B cell (primary cell): ENCODE results near the gene CDC42BPG. TPM values are rescaled to one million over a fixed set of nuclear protein-coding genes. Genes with fewer than 3 reads are reported as not detected.
A peak's percentile ranks its signal among the peaks of the same experiment; 100 is the strongest.

Source experiments
- ATAC-seq: fragments of 200-7000 bp; cut with Tn5 transposase; one replicate; pipeline ENCODE4 v1.10.0; 2021; ENCODE audit warnings: low read depth, mild to moderate bottlenecking, moderate number of reproducible peaks, moderate library complexity
- CTCF ChIA-PET: fragments of 350-600 bp; sonication (Branson Sonifier 250); formaldehyde crosslinking; loops from one replicate; lab custom pipeline; 2021; ENCODE audit warnings: antibody characterized with exemption, inconsistent platforms; lab: Charles Lee
- POLR2A ChIA-PET: fragments of 350-600 bp; sonication (Branson Sonifier 250); formaldehyde crosslinking; loops from one replicate; lab custom pipeline; 2021; ENCODE audit warnings: antibody characterized with exemption; lab: Charles Lee
- DNase-seq: peaks from one replicate; pipeline ENCODE4 v3.0.0; 2013
- H2AFZ ChIP-seq: 2 replicates; pipeline ENCODE4 v1.6.1; 2012; ENCODE audit warnings: mild to moderate bottlenecking, low read depth, low read length; ENCODE audit not compliant: insufficient read depth, poor library complexity, severe bottlenecking
- H3K27ac ChIP-seq, 2 donors: 1 replicate in 1 of 2; 2 replicates in 1 of 2; pipeline ENCODE4 v1.5.1; 2012 to 2013; ENCODE audit warnings: low read length in 2 of 2, mild to moderate bottlenecking in 2 of 2, moderate library complexity in 1 of 2
- H3K27me3 ChIP-seq, 4 experiments: fragments of 200-600 bp in 1 of 4; sonication (generic) in 1 of 4; replicated peaks in 1 of 4; 1 replicate in 2 of 4; 2 replicates in 2 of 4; pipeline versions ENCODE4 v1.6.1 to v1.7.0; 2013 to 2016; ENCODE audit warnings: low read length in 3 of 4, mild to moderate bottlenecking in 2 of 4, mixed read lengths in 1 of 4, moderate library complexity in 1 of 4; ENCODE audit not compliant: insufficient read depth in 4 of 4, control insufficient read depth in 3 of 4; ENCODE audit errors: control extremely low read depth in 1 of 4
- H3K36me3 ChIP-seq, 2 experiments: replicated peaks in 1 of 2; 1 replicate in 1 of 2; 2 replicates in 1 of 2; pipeline versions ENCODE4 v1.6.1 to v1.7.1; 2013; ENCODE audit warnings: low read length in 1 of 2; ENCODE audit not compliant: insufficient read depth in 2 of 2, control insufficient read depth in 1 of 2; ENCODE audit errors: control extremely low read depth in 1 of 2, extremely low read depth in 1 of 2
- H3K4me1 ChIP-seq, 2 donors: fragments of 200-600 bp in 1 of 2; sonication (generic) in 1 of 2; 1 replicate in 1 of 2; 2 replicates in 1 of 2; pipeline versions ENCODE4 v1.5.1 to v1.6.1; 2013 to 2017; ENCODE audit warnings: low read length in 2 of 2; ENCODE audit not compliant: control insufficient read depth in 2 of 2, insufficient read depth in 2 of 2
- H3K4me2 ChIP-seq: replicated peaks from 2 replicates; pipeline ENCODE3; 2012; ENCODE audit warnings: mild to moderate bottlenecking, low read depth, low read length; ENCODE audit not compliant: poor library complexity, severe bottlenecking
- H3K4me3 ChIP-seq, 5 experiments: fragments of 200-600 bp in 1 of 5; sonication (generic) in 1 of 5; 1 replicate in 3 of 5; 2 replicates in 2 of 5; pipeline versions ENCODE4 v1.5.1 to v1.7.0; 2011 to 2016; ENCODE audit warnings: low read length in 4 of 5, mild to moderate bottlenecking in 4 of 5, low read depth in 2 of 5, control low read depth in 1 of 5, moderate library complexity in 1 of 5; ENCODE audit not compliant: insufficient read depth in 1 of 5; ENCODE audit errors: control extremely low read depth in 1 of 5, extremely low read depth in 1 of 5
- H3K79me2 ChIP-seq: fragments of 200-600 bp; sonication (generic); one replicate; pipeline ENCODE4 v1.6.0; 2016; ENCODE audit warnings: low read length; ENCODE audit not compliant: control insufficient read depth, insufficient read depth
- H3K9ac ChIP-seq: fragments of 200-600 bp; sonication (generic); 2 replicates; pipeline ENCODE4 v1.6.1; 2017; ENCODE audit warnings: mild to moderate bottlenecking, low read length, moderate library complexity
- H3K9me3 ChIP-seq, 3 donors: one replicate each; pipeline versions ENCODE4 v1.6.1 to v1.7.1; 2013; ENCODE audit warnings: low read length in 2 of 3; ENCODE audit not compliant: control insufficient read depth in 2 of 3, insufficient read depth in 1 of 3; ENCODE audit errors: control extremely low read depth in 1 of 3
- H4K20me1 ChIP-seq: 2 replicates; pipeline ENCODE4 v1.6.0; 2012; ENCODE audit warnings: mild to moderate bottlenecking, low read length; ENCODE audit not compliant: insufficient read depth, control insufficient read depth, poor library complexity, severe bottlenecking
- H3K27ac Mint-ChIP-seq: one replicate; pipeline ENCODE4 v1.8.0; 2021; ENCODE audit warnings: mixed read lengths
- H3K27me3 Mint-ChIP-seq: one replicate; pipeline ENCODE4 v1.8.0; 2021; ENCODE audit warnings: mixed read lengths
- H3K4me1 Mint-ChIP-seq: one replicate; pipeline ENCODE4 v1.8.0; 2021; ENCODE audit warnings: mixed read lengths
- H3K4me3 Mint-ChIP-seq: one replicate; pipeline ENCODE4 v1.8.0; 2021; ENCODE audit warnings: mixed read lengths
- H3K9me3 Mint-ChIP-seq: one replicate; pipeline ENCODE4 v1.8.0; 2022; ENCODE audit warnings: mixed read lengths; ENCODE audit not compliant: insufficient read depth
- CTCF ChIP-seq: fragments of 200-600 bp; IDR thresholded peaks from one replicate; pipeline ENCODE4 v1.8.0; 2022; ENCODE audit warnings: antibody characterized with exemption, mild to moderate bottlenecking
- EZH2 ChIP-seq: IDR thresholded peaks from 2 replicates; pipeline ENCODE4 v1.6.1; 2012; ENCODE audit warnings: borderline replicate concordance, low read depth, mild to moderate bottlenecking, moderate library complexity, low read length; ENCODE audit not compliant: insufficient read depth, poor library complexity, severe bottlenecking
- WGBS: methylation state at CpG from one replicate; pipeline ENCODE4 v1.1.5; 2013; ENCODE audit warnings: missing lambda C conversion rate; ENCODE audit not compliant: insufficient coverage; 5-methylcytosine and 5-hydroxymethylcytosine counted together
- intact Hi-C: fragments of 100-400 bp; cut with micrococcal nuclease; formaldehyde crosslinking; loops from one replicate; pipeline ENCODE4 v1.10.0; 2022
- polyA minus RNA-seq: library from RNA; depleted of rRNA, polyadenylated mRNA; stranded (reverse); fragments of >200 nt; gene quantifications from 2 replicates; pipeline ENCODE4 v1.2.3, GENCODE V29; 2012
- polyA plus RNA-seq: library from polyadenylated mRNA; depleted of rRNA; stranded (reverse); fragments of >200 nt; gene quantifications from 2 replicates; pipeline ENCODE4 v1.2.3, GENCODE V29; 2012
- total RNA-seq, 2 donors: library from RNA; stranded (reverse); fragments of 120-200 nt in 1 of 2; gene quantifications; 1 replicate in 1 of 2; 2 replicates in 1 of 2; pipeline versions ENCODE4 v1.2.3 to v1.2.4, GENCODE V29; 2013 to 2022

Gene CDC42BPG, protein sequence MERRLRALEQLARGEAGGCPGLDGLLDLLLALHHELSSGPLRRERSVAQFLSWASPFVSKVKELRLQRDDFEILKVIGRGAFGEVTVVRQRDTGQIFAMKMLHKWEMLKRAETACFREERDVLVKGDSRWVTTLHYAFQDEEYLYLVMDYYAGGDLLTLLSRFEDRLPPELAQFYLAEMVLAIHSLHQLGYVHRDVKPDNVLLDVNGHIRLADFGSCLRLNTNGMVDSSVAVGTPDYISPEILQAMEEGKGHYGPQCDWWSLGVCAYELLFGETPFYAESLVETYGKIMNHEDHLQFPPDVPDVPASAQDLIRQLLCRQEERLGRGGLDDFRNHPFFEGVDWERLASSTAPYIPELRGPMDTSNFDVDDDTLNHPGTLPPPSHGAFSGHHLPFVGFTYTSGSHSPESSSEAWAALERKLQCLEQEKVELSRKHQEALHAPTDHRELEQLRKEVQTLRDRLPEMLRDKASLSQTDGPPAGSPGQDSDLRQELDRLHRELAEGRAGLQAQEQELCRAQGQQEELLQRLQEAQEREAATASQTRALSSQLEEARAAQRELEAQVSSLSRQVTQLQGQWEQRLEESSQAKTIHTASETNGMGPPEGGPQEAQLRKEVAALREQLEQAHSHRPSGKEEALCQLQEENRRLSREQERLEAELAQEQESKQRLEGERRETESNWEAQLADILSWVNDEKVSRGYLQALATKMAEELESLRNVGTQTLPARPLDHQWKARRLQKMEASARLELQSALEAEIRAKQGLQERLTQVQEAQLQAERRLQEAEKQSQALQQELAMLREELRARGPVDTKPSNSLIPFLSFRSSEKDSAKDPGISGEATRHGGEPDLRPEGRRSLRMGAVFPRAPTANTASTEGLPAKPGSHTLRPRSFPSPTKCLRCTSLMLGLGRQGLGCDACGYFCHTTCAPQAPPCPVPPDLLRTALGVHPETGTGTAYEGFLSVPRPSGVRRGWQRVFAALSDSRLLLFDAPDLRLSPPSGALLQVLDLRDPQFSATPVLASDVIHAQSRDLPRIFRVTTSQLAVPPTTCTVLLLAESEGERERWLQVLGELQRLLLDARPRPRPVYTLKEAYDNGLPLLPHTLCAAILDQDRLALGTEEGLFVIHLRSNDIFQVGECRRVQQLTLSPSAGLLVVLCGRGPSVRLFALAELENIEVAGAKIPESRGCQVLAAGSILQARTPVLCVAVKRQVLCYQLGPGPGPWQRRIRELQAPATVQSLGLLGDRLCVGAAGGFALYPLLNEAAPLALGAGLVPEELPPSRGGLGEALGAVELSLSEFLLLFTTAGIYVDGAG (N-terminal part only)
- total RNA-seq = 8.7 and 9.3 TPM in 2 replicates
- total RNA-seq (2013) = 2.5 TPM
- 3.7 and 4.4 TPM in 2 replicates for polyA plus RNA-seq
- 4.8 and 11.8 TPM in 2 replicates for polyA minus RNA-seq

DNA sequence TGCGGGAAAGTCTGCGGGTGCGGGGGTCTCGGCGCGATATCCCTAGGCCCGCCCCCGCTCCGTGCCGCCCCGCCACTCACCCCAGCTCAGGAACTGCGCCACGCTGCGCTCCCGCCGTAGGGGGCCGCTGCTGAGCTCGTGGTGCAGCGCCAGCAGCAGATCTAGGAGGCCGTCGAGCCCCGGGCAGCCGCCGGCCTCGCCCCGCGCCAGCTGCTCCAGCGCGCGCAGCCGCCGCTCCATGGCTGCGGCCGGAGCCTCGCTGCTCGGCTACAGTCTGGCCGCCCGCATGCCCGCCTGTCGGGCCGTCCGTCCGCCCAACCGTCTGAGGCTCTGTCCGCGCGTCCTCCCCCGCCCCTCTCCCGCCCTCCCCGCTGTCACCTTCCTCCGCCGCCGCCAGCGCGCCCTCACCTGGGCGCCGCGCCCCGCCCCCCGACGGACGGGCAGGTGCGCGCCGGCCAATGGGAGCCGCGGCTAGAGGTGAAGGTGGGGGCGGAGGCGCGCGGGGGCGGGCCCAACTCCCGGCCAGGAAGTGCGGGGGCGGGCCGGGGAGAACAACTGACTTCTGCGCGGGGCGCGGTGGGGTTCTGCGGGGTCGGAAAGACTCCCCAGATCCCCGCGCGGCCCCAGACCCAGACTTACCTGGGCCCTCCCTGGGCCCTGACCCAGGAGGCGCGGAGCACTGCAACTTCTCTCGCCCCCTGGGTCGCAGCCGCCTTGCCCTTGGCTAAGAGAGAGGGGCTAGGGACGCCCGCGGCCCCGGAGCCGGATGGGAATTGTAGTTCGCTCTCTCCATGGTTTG lies at the start of gene CDC42BPG:
CDC42BPG (minus strand) TSS at position 324 of the 799 bp plus-strand sequence; CDS start at position 240, 84 bp downstream.
- Histone ChIP-seq H3K36me3 (no peaks in the 10 kb centered on the region), H4K20me1 (no peaks in the 10 kb centered on the region), H3K27ac (peak within 1 kb of the TSS; percentile 50 to 51), H3K4me1 (peaks cover 31 to 43% of the 10 kb centered on the region in 2 donors), H3K27me3 (no peaks in the 10 kb centered on the region), H3K79me2 (peaks cover 25% of the 10 kb centered on the region), H3K9ac (peak within 1 kb of the TSS; percentile 62), H3K4me2 (peak within 1 kb of the TSS; percentile 88), H3K4me3 (peak within 1 kb of the TSS in 4 of 5 experiments; percentile 56 to 62 (median 59)), H3K9me3 (no peaks in the 10 kb centered on the region), H2AFZ (peak within 1 kb of the TSS; percentile 77)
- H3K27ac Mint-ChIP-seq = peak within 1 kb of the TSS; percentile 88
- peak; percentile 89 for DNase-seq
- intact Hi-C loops = loop anchor here (1.0 to 10.0 kb wide), 6 partner anchors 34 to 266 kb away; partner anchors contain the start of genes MAP4K2, MEN1, RASGRP2 and SF1
- ChIA-PET POLR2A (interaction anchor here (0.6 to 5.5 kb wide), 10 partner anchors 21 to 609 kb away, joined by 3 to 39 read pairs (median 4); partner anchors contain the start of genes RASGRP2 and SF1), CTCF (interaction anchor here (0.8 to 29.2 kb wide), 24 partner anchors 8 to 487 kb away, joined by 3 to 1254 read pairs (median 4); partner anchors contain the start of genes ARL2, BATF2, EHD1 and FAU)
- peaks cover 37% of the 10 kb centered on the region for H3K4me1 Mint-ChIP-seq
- no peaks in the 10 kb centered on the region for H3K9me3 Mint-ChIP-seq
- peak; percentile 85 for TF ChIP-seq CTCF
- TF ChIP-seq EZH2 = no peak
- peak; percentile 61 for ATAC-seq
- under 1% methylated on average over 88 of the region's 96 CpGs for WGBS
- peak within 1 kb of the TSS; percentile 88 for H3K4me3 Mint-ChIP-seq
- H3K27me3 Mint-ChIP-seq = no peaks in the 10 kb centered on the region
